RKO (cell line): ENCODE measurements around the gene ENTHD1.

Experiments
- DNase-seq: peaks from one replicate; pipeline ENCODE4 v3.0.0-alpha.2; 2016; ENCODE audit warnings: low spot score

The ENTHD1 gene, protein sequence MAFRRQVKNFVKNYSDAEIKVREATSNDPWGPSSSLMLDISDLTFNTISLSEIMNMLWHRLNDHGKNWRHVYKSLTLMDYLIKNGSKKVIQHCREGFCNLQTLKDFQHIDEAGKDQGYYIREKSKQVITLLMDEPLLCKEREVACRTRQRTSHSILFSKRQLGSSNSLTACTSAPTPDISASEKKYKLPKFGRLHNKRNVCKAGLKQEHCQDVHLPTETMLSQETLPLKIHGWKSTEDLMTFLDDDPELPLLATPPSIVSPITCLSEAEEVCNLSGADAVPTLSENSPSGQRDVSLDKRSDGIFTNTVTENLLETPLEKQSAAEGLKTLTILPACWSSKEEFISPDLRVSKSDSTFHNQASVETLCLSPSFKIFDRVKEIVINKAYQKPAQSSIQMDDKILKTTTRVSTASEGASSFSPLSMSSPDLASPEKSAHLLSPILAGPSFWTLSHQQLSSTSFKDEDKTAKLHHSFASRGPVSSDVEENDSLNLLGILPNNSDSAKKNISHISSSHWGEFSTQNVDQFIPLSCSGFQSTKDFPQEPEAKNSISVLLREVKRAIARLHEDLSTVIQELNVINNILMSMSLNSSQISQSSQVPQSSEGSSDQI

DNA sequence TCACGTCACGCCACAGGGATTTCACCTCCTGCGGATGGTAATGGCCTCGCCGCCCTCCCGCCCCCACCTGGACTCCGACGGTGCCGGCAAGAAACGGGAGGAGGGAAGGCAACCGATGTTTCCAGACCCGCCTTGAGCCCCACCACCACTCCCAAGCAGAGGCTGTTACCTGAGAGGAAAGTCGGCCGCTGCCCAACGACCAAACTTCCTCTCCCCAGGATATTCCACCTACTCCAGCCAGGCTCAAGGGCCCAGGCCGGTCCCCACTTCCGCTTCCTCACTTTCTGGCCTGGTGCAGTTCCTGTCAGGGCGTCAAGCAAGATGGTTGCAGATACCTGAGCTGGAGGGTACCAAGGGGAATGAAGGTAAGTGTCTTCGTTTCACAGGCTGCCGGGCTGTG, at the start of gene ENTHD1:
Gene ENTHD1 (minus strand): TSS at position 235 of the 400 bp plus-strand sequence. CDS start 6,012 bp downstream, outside the sequence.
- no peak for DNase-seq

DNA sequence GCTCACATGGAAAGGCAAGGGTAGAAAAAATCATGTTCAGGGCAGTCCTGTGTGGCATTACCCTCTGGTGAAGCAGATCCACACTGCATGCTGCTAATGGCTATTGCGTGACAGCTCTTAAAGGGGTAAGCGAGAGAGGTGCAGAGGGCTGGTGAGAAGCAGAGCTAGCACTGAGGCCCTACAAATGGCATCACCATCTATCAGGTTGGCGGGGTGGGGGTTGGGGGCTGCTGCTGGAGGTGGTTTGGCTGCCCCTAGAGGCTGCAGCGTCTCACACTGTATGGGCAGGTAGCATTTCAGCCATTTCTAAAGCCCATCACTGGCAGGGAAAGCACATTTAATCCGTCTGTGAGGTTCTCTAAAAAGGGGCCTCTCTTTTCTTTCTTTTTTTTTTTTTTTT, 49.8 kb upstream of the ENTHD1 start:
- no peak for DNase-seq

DNA sequence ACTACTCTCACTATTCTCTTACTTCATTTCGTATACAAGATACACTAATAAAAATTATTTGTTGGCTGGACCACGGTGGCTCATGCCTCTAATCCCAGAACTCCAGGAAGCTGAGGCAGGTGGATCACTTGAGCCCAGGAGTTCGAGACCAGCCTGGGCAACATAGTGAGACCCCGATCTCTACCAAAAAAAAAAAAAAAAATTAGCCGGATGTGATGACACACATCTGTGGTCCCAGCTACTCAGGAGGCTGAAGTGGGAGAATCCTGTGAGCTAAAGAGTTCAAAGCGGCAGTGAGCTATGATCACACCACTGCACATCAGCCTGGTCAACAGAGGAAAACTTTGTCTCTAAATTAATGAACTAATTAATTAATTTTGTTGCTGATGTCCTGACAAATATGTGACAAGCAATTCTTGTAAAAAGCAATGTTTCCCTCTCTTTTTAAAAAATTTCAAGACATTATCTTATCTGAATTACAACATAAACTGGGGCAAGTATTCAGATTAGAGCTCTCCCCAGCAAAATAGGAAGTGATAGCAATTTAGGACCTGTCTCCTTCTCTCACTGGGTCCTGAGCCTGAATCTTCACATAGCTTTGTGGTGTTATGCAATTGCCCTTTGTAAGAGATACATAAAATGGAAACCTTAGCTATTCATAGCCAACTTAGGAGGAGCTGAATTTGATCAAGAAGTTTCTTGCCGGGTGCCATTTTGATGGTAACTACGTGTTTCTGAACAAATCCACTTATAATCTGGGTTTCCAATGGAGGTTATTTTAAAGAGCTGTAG, 49.1 kb upstream of the ENTHD1 start:
- no peak for DNase-seq

DNA sequence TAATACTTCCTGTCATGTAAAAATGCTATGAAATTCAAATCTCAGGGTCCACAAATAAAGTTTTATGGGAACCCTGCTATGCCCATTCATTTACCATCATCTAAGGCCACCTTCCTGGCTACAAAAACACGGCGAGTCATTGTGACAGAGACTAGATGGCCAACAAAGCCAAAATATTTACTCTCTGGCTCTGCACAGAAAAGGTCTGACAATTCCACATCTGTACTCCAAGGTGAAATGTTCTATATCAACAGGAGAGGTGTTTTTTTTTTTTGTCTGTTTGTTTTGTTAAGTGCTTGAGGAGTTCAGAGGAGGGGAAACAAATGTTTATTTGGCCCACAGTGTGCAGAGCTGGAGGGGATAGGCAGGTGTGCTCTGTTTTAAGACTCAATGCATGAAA, 48.0 kb upstream of the ENTHD1 start:
- DNase-seq: no peak

DNA sequence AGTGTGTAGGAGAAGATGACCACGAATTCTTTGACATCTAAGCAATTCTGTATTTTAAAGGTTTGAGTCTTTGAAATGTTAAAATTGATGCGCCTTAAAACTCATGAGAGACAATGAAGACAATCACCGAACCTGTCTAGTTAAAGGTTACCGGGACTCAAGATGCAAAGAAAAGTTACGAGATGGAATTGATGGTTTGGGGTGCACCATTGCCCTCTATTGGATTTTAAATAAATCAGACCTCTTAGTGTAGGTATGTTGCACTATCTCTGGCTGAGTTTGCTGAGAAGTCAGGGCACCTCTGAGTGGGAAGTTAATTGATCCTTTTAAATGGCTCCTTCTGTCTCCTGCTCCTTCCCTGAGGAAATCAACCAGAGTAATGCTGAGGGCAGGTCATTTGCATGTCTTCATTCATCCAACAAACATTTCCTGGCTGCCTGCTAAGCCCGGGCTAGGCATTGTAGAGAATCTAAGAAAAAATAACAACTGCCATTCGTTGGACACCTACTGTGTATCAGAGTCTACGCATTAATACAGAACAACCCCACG, 47.3 kb upstream of the ENTHD1 start:
- no peak for DNase-seq

DNA sequence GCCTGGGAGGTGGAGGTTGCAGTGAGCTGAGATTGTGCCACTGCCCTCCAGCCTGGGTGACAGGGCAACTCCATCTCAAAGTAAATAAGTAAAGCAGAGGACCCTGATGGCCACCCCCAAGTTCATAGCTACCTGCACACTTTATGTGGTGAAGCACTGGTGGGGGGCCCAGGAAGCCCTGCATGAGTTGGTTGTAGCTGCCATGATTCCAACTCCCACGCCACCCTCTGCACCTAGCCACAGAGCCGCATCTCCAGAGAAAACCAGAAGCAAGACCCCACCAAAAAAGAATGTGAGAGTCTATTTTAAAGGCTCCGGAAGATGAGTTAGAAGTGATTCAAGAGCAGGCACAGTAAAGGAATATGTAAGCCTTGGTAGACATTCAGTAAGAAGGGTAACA, 46.3 kb upstream of the ENTHD1 start:
- no peak for DNase-seq

DNA sequence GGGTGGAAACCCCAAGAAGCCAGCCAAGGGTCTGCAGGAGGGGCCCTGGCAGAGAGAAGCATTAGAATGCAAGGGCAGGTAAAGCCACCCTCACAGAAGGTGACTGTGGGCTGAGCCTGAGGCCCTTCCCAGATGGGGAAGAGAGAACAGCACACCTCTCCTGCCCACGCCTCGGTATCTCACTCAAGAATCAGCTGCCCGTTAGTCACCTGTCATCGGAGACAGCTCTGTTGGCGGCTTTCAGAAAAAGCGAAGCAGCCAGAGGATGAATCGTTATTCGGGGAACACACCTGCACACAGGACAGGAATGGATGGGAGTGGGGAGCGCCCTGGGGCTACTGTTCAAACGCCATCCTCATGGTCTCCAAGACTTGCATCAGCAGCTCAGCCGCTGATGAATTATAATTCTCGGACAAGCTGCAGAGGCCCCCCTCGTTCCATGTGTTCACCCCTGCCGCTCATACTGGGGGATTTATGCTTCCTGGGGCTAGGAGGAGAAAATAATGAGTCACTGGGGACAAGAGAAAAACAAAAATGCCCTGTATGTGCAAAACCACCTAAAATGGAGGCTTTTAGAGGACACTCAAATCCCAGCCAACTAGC, 45.0 kb upstream of the ENTHD1 start:
- DNase-seq: no peak

DNA sequence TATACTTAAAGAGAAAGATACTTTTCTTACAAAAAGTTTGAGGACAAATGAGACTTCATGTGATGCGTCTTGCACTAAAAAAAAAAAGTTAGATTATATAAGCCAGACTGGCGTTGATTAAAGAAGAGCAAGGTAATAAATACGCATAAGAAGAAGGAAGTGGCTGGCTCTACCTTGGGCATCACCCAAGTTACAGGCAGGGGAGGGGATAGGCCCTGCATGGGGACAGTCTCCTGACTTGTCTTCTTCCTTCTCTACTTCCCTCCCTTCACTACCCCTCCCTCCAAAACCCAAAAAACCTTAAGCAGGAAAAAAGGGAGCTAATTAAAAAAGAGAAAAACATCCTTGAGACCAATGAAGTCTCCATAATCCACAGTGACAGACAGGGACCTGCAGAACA, 44.3 kb upstream of the ENTHD1 start:
- DNase-seq: no peak

DNA sequence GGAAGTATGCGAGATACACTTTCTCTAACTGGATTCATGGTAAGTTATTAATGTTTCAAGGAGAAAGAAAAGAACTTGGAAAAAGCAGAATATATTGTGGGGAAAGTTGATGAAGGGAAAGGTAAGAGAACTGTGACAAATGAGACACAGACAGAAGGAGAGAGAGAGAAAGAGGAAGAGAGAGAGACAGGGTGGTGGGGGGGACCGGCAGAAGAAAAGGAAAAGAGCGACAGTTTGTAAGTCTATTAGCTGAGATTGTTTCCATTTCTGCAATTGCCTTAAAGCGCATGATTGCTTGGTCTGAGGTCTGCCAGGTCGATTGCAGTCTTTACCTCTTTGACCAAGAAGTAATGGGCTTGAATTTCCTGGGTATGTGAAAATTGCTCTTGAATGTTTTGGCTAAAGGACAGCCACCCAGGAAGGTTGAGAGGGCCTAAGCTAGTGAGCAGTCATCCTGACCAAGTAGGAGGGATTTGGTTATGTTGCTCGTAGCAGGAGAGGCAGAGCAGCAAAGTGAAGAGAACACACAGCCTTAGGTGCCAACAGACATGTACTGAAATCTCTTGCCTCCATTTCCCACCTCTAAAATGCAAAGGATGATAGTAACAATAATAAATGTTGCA, 43.1 kb upstream of the ENTHD1 start:
- DNase-seq: no peak

DNA sequence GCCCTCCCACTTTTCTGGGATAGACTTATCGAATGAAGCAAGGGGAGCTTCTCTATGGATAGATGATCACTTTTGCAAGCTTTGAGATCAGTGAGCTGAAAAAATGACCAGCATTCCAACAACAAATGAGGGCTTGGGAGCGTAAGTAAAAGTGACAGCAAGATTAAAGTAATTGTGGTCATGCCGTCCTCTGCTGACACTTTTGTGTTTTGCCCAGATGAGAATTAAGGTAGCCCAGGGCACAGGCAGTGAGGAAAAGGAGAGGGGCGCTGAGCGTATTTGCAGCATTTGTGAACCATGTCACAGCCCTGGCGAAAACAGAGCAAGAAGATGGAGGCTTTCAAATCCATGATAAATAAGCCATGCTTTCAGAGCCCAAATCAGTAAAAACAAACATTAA, 42.1 kb upstream of the ENTHD1 start:
- no peak for DNase-seq

DNA sequence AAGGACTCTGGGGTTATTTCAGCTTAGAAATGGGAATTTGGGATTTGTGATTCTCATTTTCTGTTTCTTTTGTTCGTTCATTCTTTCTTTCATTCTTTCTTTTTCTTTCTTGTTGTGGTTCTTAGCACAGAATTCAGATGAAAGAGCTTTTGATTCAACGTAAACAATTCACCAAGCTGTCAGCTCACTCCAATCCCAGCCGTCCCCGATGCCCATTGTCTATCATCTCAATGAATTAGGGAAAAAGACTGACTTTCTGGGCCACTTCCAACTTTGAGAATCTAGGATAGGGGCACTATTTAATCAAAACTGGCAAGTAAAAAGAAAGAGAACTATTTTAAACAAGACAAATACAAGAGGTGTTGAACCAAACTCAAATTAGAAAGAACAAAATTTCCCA, 41.6 kb upstream of the ENTHD1 start:
- no peak for DNase-seq

DNA sequence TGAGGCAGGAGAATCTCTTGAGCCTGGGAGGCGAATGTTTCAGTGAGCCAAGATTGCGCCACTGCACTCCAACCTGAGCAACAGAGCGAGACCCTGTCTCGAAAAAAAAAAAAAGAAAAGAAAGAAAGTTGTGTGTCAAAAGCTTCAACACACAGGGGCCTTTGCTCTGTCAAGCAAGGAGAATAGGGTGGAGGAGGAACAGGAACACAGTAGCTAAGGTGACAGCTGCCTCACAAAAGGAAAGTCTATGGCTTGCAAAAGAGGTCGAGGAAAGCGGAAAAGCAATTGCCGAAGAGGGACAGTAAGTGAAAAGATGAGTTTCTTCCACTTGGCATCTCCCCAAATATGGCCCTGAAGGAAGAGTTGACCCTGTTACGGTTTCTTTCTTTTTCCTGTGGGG, 40.2 kb upstream of the ENTHD1 start:
- DNase-seq: no peak

DNA sequence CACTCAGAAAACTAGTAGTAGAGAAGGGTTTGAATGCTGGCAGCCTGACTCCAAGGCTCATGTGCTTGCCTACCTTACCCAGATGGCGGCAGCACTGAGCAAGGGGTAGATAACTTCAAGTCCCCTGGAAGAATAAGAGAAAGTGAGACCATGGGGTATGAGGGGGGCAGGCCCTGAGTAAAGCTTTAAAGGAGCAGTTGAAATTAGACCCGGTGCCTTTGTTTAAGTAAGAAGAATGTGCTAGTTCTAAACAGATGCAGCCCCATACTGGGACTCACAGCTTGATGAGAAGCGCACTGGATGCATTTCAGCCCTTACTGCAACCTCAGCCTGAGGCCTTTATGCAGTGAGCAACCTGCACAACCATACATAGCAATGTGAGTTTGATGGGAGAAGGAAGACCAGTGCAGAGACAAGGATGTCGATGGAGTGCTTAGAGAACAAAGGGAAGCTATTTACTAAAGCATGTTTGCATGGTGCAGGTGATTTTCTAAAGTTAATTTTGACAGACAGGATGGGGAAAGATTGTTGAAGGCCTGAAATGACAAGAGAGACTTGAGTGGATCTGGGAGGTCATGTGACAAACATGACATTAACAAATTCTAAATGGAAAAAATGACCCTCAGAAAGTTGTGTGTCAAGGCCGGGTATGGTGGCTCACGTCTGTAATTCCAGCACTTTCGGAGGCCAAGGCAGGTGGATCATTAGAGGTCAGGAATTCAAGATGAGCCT, 39.5 kb upstream of the ENTHD1 start:
- DNase-seq: peak; percentile 30

DNA sequence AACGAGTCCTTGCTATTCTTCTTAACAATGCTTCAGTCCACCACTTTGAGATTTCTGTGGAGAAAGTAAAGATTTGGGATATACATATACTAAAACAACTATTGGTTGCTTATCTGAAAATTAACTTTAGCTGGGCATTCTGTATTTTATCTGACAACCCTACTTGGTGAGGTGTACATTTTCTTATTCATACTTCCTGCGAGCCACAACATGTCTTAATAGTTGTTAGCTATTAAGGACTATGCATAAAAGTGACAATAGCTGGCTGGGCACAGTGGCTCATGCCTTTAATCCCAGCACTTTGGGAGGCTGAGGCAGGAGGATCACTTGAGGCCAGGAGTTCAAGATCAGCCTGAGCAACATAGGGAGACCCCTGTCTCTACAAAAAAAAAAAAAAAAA, 38.6 kb upstream of the ENTHD1 start:
- DNase-seq: no peak

DNA sequence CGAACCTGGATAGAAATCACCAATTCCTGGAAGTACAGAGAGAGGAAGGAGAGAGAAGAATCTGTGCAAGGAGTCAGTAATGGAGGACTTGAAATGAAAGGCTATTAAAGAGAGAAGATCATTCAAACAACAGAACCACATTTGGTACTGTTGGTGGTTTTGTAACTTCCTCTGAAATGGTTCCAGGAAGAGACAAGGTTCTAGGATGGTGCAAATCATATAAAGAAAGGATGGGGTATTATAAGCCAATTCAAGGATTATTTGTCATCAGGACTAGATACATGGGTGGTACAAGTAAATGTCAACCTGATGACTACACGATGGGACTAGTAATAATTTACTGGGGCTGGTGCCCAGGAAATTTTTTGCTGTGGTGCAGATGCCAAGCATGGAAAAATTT, 37.7 kb upstream of the ENTHD1 start:
- no peak for DNase-seq

DNA sequence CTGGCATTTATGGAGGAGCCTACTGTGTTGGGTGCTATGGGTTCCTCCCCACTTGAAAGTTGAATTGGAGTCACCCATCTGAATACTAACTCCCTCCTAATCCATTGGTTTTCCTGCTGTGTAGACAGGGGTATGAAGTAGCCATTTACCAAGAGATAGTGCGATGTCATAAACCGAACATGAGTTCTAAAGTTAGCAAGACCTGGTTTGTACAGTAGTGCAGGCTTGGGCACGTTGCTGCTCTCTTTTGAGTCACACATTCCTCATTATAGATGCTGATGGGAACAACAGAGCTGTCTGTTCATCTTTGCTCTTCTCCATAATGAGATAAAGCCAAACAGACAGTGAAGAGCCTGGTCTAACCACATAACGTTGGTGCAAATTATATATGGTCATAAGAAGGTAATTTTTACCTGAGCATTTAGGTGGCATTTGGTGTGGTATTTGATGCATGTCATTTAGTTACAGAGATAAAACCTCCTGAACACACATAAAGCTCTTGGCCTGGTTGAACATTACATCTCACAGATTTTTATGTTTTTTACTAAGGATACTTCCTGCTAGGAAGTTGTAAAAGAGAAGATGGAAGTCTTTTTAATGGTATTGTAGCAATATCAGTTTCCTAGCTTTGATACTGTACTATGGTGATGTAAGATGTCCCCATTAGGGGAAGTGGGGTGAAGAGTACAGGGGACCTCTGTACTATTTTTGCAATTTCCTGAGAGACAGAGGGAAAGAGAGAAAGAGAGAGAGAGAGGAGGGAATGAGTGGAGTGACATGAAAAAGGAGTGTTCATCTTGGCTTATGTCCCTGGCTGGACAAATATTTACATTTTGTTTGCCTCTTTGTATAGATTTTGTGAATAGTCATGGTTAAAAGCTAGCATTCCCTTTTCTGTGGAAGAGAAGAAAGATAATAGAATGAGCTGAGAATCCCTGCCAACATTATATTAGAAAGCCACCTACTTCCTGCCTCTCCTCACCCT, 35.3 kb upstream of the ENTHD1 start:
- DNase-seq: no peak

DNA sequence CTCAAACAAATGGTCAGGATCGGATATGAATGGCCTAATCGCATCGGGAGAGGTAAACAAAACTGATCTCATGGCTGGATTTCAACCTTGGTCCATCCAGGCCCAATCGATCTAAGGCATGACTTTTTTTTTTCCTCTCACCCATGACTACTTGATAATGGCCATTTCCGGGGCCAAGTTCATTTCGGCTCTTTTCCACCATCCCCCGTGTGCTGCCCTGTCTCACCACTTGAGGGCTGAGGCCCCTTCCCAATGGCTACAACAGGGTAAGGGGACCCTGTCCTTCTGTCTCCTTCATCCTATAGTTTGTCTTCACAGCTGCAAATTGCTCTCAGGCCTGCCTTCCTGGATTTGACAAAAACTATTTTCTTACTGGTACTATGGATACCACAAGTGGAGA, 34.0 kb upstream of the ENTHD1 start:
- DNase-seq: no peak

DNA sequence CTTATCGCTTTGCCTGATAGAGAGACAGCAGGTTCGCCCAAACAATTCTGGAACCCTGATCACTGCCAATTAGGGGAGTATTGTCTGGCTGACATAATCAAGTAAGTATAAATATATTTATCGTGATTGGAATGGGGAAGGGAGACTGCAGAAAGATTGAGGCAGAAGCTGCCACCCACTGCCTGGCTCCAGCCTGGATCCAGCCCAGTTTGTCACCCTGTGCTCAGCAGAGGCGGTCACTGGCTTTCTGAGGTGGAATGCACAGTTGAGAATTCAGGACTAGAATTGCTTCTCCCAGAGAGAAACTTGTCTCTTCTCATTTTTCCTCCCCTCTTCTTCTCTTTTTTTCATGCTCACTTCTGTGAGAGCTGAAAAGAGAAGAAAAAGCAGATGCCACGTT, 33.2 kb upstream of the ENTHD1 start:
- no peak for DNase-seq

DNA sequence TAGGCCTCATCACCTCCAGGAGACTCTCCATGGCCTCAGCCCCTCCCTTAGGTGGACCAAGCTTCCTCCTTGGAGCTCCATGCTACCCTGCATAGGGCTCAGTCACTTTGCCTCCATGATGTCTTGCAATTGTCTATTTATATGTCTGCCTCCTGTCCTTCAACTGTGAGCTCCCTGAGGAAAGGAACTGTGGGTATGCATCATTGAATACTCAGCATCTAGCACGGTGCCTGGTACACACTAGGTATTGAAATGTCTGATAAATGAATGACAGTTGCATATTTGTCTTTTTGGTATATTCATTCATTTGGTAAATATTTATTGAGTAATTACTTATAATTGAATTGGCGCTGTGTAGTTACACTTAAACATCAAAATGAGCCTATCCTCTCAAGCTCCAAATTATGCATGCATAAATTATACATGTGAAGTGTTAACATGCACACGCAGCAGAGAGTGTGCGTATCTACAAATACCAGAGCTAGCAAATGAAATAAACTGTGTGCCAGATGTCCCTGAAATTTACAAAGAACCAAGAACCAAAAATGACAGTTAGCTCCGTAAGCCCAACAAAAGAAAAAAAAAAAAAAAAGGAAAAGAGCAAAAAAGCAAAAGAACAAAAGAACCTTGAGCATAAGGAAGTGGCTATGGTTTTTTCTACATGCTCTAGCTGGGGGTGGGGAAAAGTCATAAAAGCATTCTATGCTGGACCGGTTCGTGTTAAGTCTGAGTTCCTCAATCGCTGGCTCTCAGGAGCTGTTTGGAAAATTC, 32.5 kb upstream of the ENTHD1 start:
- DNase-seq: no peak
